A549 (cell line): Measurements from ENCODE around the gene ZNF541.

ENCODE experiments used
- CBX2 ChIP-seq: fragments of 200-600 bp; sonication (generic); IDR thresholded peaks from 2 replicates; pipeline ENCODE4 v1.6.1; 2016; ENCODE audit warnings: low read depth, mild to moderate bottlenecking, borderline replicate concordance
- EP300 ChIP-seq, 2 experiments: fragments of >200 bp; sonication (Bioruptor Twin); formaldehyde crosslinking; IDR thresholded peaks; 2 replicates in 1 of 2; 3 replicates in 1 of 2; pipeline ENCODE4 v1.6.1; 2016 to 2017
- NR3C1 ChIP-seq: fragments of >200 bp; sonication (Bioruptor Twin); formaldehyde crosslinking; IDR thresholded peaks from 3 replicates; pipeline ENCODE4 v1.6.1; 2017
- RAD21 ChIP-seq, 2 experiments: fragments of >200 bp in 1 of 2; sonication (Bioruptor Twin) in 1 of 2; formaldehyde crosslinking in 1 of 2; IDR thresholded peaks in 1 of 2; conservative IDR thresholded peaks in 1 of 2; 2 replicates in 1 of 2; 3 replicates in 1 of 2; pipeline ENCODE4 v1.6.1; 2012 to 2018; ENCODE audit warnings: inconsistent platforms in 1 of 2
- RFX5 ChIP-seq: fragments of 450-650 bp; IDR thresholded peaks from 2 replicates; pipeline ENCODE4 v1.7.1; 2014; ENCODE audit warnings: antibody characterized with exemption, mild to moderate bottlenecking, moderate library complexity
- RNF2 ChIP-seq: fragments of 200-600 bp; sonication (generic); IDR thresholded peaks from 2 replicates; pipeline ENCODE4 v1.6.1; 2016; ENCODE audit warnings: low read depth, mild to moderate bottlenecking, antibody characterized with exemption, moderate library complexity, borderline replicate concordance
- TF ChIP-seq, protein P1 (sequence below): fragments of >200 bp; sonication (Bioruptor Twin); formaldehyde crosslinking; IDR thresholded peaks from 3 replicates; pipeline ENCODE4 v1.5.1; 2016
- TF ChIP-seq, protein P2 (sequence below): IDR thresholded peaks from 2 replicates; pipeline ENCODE4 v1.6.1; 2012

DNA sequence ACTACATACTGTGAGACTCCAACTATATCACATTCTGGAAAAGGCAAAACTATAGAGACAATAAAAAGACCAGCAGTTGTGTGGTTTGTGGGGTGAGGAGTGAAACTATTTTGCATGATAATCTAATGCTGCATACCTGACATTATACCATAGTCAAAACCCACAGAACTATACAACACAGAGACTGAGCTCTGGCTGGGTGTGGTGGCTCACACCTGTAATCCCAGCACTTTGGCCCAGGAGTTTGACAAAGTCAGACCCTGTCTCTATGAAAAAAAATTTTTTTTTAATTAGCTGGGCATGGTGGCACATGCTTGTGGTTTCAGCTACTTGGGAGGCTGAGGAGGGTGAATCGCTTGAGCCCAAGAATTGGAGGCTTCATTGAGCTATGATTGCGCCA lies 11.9 kb downstream of the ZNF541 start:
- TF ChIP-seq, protein P1, sequence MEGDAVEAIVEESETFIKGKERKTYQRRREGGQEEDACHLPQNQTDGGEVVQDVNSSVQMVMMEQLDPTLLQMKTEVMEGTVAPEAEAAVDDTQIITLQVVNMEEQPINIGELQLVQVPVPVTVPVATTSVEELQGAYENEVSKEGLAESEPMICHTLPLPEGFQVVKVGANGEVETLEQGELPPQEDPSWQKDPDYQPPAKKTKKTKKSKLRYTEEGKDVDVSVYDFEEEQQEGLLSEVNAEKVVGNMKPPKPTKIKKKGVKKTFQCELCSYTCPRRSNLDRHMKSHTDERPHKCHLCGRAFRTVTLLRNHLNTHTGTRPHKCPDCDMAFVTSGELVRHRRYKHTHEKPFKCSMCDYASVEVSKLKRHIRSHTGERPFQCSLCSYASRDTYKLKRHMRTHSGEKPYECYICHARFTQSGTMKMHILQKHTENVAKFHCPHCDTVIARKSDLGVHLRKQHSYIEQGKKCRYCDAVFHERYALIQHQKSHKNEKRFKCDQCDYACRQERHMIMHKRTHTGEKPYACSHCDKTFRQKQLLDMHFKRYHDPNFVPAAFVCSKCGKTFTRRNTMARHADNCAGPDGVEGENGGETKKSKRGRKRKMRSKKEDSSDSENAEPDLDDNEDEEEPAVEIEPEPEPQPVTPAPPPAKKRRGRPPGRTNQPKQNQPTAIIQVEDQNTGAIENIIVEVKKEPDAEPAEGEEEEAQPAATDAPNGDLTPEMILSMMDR = no peak
- TF ChIP-seq, protein P2, sequence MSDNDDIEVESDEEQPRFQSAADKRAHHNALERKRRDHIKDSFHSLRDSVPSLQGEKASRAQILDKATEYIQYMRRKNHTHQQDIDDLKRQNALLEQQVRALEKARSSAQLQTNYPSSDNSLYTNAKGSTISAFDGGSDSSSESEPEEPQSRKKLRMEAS = no peak
- TF ChIP-seq RFX5 (no peak), RNF2 (no peak), CBX2 (no peak), NR3C1 (no peak), EP300 (IDR thresholded peaks at IDR 0.05) (no peak), RAD21 (conservative IDR thresholded peaks at IDR 0.05 in 1 of 2, IDR thresholded peaks at IDR 0.05 in 1 of 2) (no peak)
